A673 (cell line): Measurements from ENCODE around the gene PLXNA1. TPM values are rescaled to one million over a fixed set of nuclear protein-coding genes. Genes with fewer than 3 reads are reported as not detected.

Source experiments
- BruUV-seq: library from RNA; stranded (reverse); fragments of 400-500 nt; replicated peaks from 2 replicates; lab custom pipeline; 2021; lab: Mats Ljungman, UMichigan
- CTCF ChIA-PET: fragments of 300-600 bp; sonication (Branson Sonifier 250); formaldehyde crosslinking; loops from one replicate; lab custom pipeline; 2022; ENCODE audit warnings: antibody characterized with exemption; lab: Charles Lee
- POLR2A ChIA-PET: fragments of 300-600 bp; sonication (Branson Sonifier 250); formaldehyde crosslinking; loops from one replicate; lab custom pipeline; 2022; ENCODE audit warnings: antibody characterized with exemption; ENCODE audit not compliant: low non-redundant PET; lab: Charles Lee
- DNase-seq: peaks from one replicate; pipeline ENCODE4 v3.0.0-alpha.2; 2015; ENCODE audit warnings: low spot score
- H3K27ac ChIP-seq: fragments of 200-600 bp; sonication (generic); 2 replicates; pipeline ENCODE4 v1.5.1; 2016; ENCODE audit warnings: mixed run types, low read depth, mild to moderate bottlenecking, mixed read lengths, antibody characterized with exemption, low read length; ENCODE audit not compliant: poor library complexity, severe bottlenecking
- H3K27me3 ChIP-seq: fragments of 200-600 bp; sonication (generic); replicated peaks from 2 replicates; pipeline ENCODE4 v1.6.1; 2017; ENCODE audit warnings: mixed run types, low read depth, mild to moderate bottlenecking, mixed read lengths, antibody characterized with exemption, low read length; ENCODE audit not compliant: insufficient read depth, poor library complexity
- H3K36me3 ChIP-seq: fragments of 200-600 bp; sonication (generic); 2 replicates; pipeline ENCODE4 v1.6.1; 2016; ENCODE audit warnings: mixed run types, mild to moderate bottlenecking, mixed read lengths, antibody characterized with exemption, low read length; ENCODE audit not compliant: insufficient read depth, poor library complexity, severe bottlenecking
- H3K4me1 ChIP-seq: fragments of 200-600 bp; sonication (generic); 2 replicates; pipeline ENCODE4 v1.6.1; 2017; ENCODE audit warnings: mixed run types, mild to moderate bottlenecking, mixed read lengths, antibody characterized with exemption, low read length; ENCODE audit not compliant: insufficient read depth, poor library complexity, severe bottlenecking
- H3K4me3 ChIP-seq: fragments of 200-600 bp; sonication (generic); 2 replicates; pipeline ENCODE4 v1.5.1; 2016; ENCODE audit warnings: low read depth, mixed run types, mild to moderate bottlenecking, mixed read lengths, low read length; ENCODE audit not compliant: poor library complexity, severe bottlenecking
- H3K9me3 ChIP-seq: fragments of 200-600 bp; sonication (generic); 2 replicates; pipeline ENCODE4 v1.6.1; 2016; ENCODE audit warnings: mixed run types, low read depth, mild to moderate bottlenecking, mixed read lengths, antibody characterized with exemption, low read length; ENCODE audit not compliant: poor library complexity, severe bottlenecking
- EZH2 ChIP-seq: fragments of 200-600 bp; sonication (generic); IDR thresholded peaks from 2 replicates; pipeline ENCODE4 v1.6.1; 2017; ENCODE audit warnings: borderline replicate concordance, low read depth, mild to moderate bottlenecking, mixed read lengths, antibody characterized with exemption, low read length; ENCODE audit not compliant: poor library complexity, severe bottlenecking
- intact Hi-C: fragments of 100-400 bp; cut with micrococcal nuclease; formaldehyde crosslinking; loops from one replicate; pipeline ENCODE4 v1.10.0; 2022; ENCODE audit not compliant: unreplicated experiment
- total RNA-seq: library from RNA; stranded (reverse); gene quantifications from 2 replicates; pipeline ENCODE4 v1.2.3, GENCODE V29; 2021
- TF ChIP-seq, protein P1 (sequence below): fragments of 300-800, 200-600 bp; sonication (generic); conservative IDR thresholded peaks from 2 replicates; pipeline ENCODE4 v1.5.1; 2017; ENCODE audit warnings: low read depth, mild to moderate bottlenecking, antibody characterized with exemption, low read length, moderate library complexity, mixed read lengths

The PLXNA1 gene
- total RNA-seq, 1 experiment from 2014 or later, result 33.6 TPM

DNA sequence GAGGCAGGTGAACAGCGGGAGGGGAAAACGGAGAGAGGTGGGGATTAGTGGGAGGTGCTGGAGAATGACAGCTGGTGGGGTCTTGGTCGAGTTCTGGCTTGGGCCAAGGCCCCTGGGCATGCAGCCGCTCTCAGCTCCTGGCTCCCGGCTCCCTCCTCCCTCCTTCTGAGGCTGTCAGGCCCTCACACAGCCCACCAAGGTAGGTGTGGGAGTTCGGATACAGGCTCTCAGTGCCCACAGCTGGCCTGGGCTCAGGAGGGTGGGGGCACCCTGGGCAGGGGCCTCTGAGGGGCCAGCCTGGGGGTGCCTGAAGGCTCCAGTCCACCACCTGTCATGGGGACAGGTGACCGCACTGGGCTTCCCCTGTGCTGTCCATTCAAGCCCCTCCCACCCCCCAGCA, 39.9 kb downstream of the PLXNA1 start:
- TF ChIP-seq, protein P1, sequence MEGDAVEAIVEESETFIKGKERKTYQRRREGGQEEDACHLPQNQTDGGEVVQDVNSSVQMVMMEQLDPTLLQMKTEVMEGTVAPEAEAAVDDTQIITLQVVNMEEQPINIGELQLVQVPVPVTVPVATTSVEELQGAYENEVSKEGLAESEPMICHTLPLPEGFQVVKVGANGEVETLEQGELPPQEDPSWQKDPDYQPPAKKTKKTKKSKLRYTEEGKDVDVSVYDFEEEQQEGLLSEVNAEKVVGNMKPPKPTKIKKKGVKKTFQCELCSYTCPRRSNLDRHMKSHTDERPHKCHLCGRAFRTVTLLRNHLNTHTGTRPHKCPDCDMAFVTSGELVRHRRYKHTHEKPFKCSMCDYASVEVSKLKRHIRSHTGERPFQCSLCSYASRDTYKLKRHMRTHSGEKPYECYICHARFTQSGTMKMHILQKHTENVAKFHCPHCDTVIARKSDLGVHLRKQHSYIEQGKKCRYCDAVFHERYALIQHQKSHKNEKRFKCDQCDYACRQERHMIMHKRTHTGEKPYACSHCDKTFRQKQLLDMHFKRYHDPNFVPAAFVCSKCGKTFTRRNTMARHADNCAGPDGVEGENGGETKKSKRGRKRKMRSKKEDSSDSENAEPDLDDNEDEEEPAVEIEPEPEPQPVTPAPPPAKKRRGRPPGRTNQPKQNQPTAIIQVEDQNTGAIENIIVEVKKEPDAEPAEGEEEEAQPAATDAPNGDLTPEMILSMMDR, result no peak
- TF ChIP-seq EZH2, result no peak
- Histone ChIP-seq H3K27ac (no peak overlapping the region), H3K9me3 (no peaks in the 10 kb centered on the region), H3K36me3 (peaks cover 16% of the 10 kb centered on the region), H3K4me1 (no peaks in the 10 kb centered on the region), H3K27me3 (no peaks in the 10 kb centered on the region), H3K4me3 (no peak overlapping the region)
- no peak for DNase-seq
- BruUV-seq, result no TSS peak
- ChIA-PET CTCF (no interaction called here), POLR2A (no interaction called here)
- intact Hi-C loops, result no loop called here

DNA sequence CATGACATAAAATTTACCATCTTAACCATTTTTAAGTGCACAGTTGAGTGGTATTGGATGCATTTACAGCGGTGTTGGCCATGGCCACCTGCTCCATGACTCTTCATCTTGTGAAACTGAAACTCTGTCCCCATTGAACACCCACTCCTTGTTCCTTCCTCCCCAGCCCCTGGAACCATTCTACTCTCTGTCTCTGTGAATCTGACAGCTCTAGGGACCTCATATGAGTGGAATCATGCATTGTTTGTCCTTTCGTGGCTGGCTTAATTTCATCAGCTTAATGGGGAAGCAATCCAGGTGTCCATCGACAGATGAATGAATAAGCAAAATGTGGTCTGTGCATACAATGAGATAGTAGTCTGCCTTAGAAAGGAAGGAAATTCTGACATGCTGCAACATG, 42.5 kb downstream of the PLXNA1 start:
- CTCF ChIA-PET, result no interaction called here
- no peak for DNase-seq
- no TSS peak for BruUV-seq
- no peak overlapping the region for H3K4me3 ChIP-seq
- H3K4me1 ChIP-seq, result no peaks in the 10 kb centered on the region
- H3K36me3 ChIP-seq, result peaks cover 14% of the 10 kb centered on the region
- no peak for TF ChIP-seq EZH2
- TF ChIP-seq, protein P1, result no peak
- H3K9me3 ChIP-seq, result no peaks in the 10 kb centered on the region
- POLR2A ChIA-PET, result no interaction called here
- intact Hi-C loops, result no loop called here
- H3K27me3 ChIP-seq, result no peaks in the 10 kb centered on the region
- no peak overlapping the region for H3K27ac ChIP-seq

DNA sequence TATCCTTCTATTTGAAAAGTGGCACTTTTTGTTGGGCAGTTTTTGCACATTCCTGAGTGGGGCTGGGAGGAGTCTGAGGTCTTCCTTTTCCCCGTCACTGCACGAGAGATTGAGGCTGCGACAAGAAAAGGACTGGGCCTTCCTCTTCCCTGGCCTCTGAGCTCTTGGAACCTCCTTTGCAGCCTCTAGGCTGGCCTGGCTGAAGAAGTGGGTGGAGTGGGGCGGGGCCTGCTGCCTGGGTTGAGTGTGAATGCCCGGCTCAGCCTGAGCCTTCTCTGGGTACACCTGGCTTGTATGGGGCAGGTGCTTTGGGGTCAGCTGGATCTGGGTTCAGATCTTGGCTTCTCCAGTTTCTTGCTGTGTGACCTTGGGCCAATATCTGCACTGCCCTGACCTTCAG, 43.1 kb downstream of the PLXNA1 start:
- intact Hi-C loops, result no loop called here
- H3K9me3 ChIP-seq, result no peaks in the 10 kb centered on the region
- H3K27ac ChIP-seq, result no peak overlapping the region
- peaks cover 18% of the 10 kb centered on the region for H3K36me3 ChIP-seq
- H3K27me3 ChIP-seq, result no peaks in the 10 kb centered on the region
- TF ChIP-seq EZH2, result no peak
- TF ChIP-seq, protein P1, result no peak
- no peaks in the 10 kb centered on the region for H3K4me1 ChIP-seq
- no peak overlapping the region for H3K4me3 ChIP-seq
- ChIA-PET POLR2A (no interaction called here), CTCF (no interaction called here)
- no peak for DNase-seq
- no TSS peak for BruUV-seq
